ENCODE results near the gene ARVCF.

ARVCF gene

DNA sequence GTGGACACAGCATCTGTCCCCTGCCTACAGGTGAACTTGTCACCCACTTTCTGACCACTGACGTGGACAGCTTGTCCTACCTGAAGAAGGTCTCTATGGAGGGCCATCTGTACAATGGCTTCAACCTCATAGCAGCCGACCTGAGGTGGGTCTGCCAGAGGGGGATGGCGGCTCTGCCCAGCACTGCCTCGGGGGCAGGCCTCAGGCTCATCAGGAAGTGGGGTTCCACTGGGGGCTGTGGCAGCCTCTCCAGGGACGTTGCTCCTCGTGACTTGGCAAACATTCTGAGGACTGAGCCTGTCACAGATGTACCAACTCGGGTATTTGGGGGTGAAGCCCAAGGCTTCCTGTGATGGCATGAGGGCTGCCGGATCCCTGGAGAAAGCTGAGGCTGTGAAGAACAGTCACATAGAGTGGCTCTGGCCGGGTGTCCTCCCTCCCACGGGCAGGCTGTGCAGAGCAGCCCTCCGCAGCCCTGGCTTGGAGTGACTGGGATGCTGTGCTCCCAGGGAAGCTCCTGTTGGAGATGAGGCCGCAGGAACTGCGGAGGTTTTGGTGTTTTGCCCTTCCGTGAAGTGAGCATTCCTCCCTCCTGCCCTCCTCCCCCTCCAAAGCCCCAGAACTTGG, 36.9 kb upstream of the ARVCF start:
- H3K27me3 ChIP-seq (ENCODE audit: control insufficient read depth in 2 of 2, insufficient read depth in 2 of 2, low read length in 2 of 2) = no peaks in the 10 kb centered on the region
- H3K4me1 ChIP-seq (ENCODE audit: control insufficient read depth in 2 of 2, insufficient read depth in 2 of 2, low read length in 2 of 2) = peaks cover 0 to 6% of the 10 kb centered on the region in 2 donors
- H3K36me3 ChIP-seq (ENCODE audit: control insufficient read depth in 2 of 2, insufficient read depth in 2 of 2, low read length in 2 of 2) = peaks cover 25 to 42% of the 10 kb centered on the region in 2 donors
- H3K27ac ChIP-seq (ENCODE audit: low read depth in 2 of 2, low read length in 2 of 2) = no peak overlapping the region
- no peaks in the 10 kb centered on the region for H3K9me3 ChIP-seq (ENCODE audit: control insufficient read depth in 2 of 2, low read length in 2 of 2)
- no peak overlapping the region for H3K4me3 ChIP-seq (ENCODE audit: low read length in 2 of 2)
- no peak overlapping the region for H3K9ac ChIP-seq (ENCODE audit: low read depth in 1 of 2, low read length in 2 of 2)

DNA sequence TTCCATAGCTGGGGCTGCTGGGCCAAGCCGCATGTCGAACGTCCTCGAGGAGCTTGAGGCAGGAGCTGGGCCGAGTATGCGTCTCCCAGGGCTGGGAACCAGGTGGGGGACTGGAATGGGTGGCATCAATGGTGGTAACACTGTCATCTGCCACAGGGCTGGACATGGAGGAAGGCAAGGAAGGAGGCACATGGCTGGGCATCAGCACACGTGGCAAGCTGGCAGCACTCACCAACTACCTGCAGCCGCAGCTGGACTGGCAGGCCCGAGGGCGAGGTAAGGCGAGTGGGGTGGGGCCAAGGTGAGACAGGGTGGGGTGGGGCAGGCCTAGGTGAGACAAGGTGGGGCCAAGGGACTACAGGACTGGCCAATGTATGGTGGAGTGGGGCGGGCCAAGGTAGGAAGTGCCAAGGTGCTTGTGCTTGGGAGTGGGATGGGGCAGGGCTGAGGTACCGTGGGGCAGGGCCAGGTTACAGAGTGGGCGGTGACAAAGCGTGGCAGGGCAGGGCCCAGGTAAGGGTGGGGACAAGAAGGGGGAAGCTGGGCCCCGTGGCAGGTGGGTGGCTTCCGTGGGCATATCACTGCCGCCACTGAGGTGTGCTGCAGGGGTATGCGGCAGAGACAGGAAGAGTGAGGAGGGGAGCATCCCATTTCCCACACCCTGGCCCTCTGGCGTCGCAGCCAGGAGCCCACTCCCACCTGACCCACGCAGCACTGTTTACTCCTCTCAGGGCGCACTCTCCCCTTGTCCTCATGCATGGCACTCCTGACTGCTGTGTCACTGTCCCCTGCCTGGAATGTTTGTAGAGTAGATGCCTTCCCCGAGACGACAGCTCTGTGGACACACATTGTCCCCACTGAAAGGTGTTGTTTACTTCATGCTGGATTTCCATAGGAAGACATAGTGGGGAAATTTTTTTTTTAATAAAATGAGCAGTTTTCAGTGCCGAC, 36.0 kb upstream of the ARVCF start:
- H3K4me1 ChIP-seq (ENCODE audit: control insufficient read depth in 2 of 2, insufficient read depth in 2 of 2, low read length in 2 of 2) = peaks cover 0 to 6% of the 10 kb centered on the region in 2 donors

GRCh38 chr22:20051927-20052308, 35.3 kb upstream of the ARVCF start:
- H3K27ac ChIP-seq (ENCODE audit: low read depth in 2 of 2, low read length in 2 of 2) = peak overlapping the region; percentile 58 to 71
- H3K4me3 ChIP-seq (ENCODE audit: low read length in 2 of 2) = no peak overlapping the region
- H3K27me3 ChIP-seq (ENCODE audit: control insufficient read depth in 2 of 2, insufficient read depth in 2 of 2, low read length in 2 of 2) = no peaks in the 10 kb centered on the region
- H3K9ac ChIP-seq (ENCODE audit: low read depth in 1 of 2, low read length in 2 of 2) = no peak overlapping the region
- H3K36me3 ChIP-seq (ENCODE audit: control insufficient read depth in 2 of 2, insufficient read depth in 2 of 2, low read length in 2 of 2) = peaks cover 23 to 37% of the 10 kb centered on the region in 2 donors
- H3K9me3 ChIP-seq (ENCODE audit: control insufficient read depth in 2 of 2, low read length in 2 of 2) = no peaks in the 10 kb centered on the region
- peaks cover 0 to 6% of the 10 kb centered on the region in 2 donors for H3K4me1 ChIP-seq (ENCODE audit: control insufficient read depth in 2 of 2, insufficient read depth in 2 of 2, low read length in 2 of 2)

More for the DNA sequence above, 36.0 kb upstream of the ARVCF start:
- Histone ChIP-seq H3K27ac (ENCODE audit: low read depth in 2 of 2, low read length in 2 of 2) (peak overlapping the region; percentile 58 to 71), H3K9ac (ENCODE audit: low read depth in 1 of 2, low read length in 2 of 2) (peak overlapping the region; percentile 36 to 41), H3K9me3 (ENCODE audit: control insufficient read depth in 2 of 2, low read length in 2 of 2) (no peaks in the 10 kb centered on the region), H3K4me3 (ENCODE audit: low read length in 2 of 2) (peak overlapping the region in 1 of 2 donors; percentile 19), H3K36me3 (ENCODE audit: control insufficient read depth in 2 of 2, insufficient read depth in 2 of 2, low read length in 2 of 2) (peaks cover 26 to 40% of the 10 kb centered on the region in 2 donors), H3K27me3 (ENCODE audit: control insufficient read depth in 2 of 2, insufficient read depth in 2 of 2, low read length in 2 of 2) (no peaks in the 10 kb centered on the region)

GRCh38 chr22:20046730-20047129, 30.1 kb upstream of the ARVCF start:
- H3K9ac ChIP-seq (ENCODE audit: low read depth in 1 of 2, low read length in 2 of 2) = no peak overlapping the region
- H3K27me3 ChIP-seq (ENCODE audit: control insufficient read depth in 2 of 2, insufficient read depth in 2 of 2, low read length in 2 of 2) = no peaks in the 10 kb centered on the region
- H3K4me3 ChIP-seq (ENCODE audit: low read length in 2 of 2) = no peak overlapping the region
- no peaks in the 10 kb centered on the region for H3K4me1 ChIP-seq (ENCODE audit: control insufficient read depth in 2 of 2, insufficient read depth in 2 of 2, low read length in 2 of 2)
- peaks cover 18 to 28% of the 10 kb centered on the region in 2 donors for H3K36me3 ChIP-seq (ENCODE audit: control insufficient read depth in 2 of 2, insufficient read depth in 2 of 2, low read length in 2 of 2)
- H3K27ac ChIP-seq (ENCODE audit: low read depth in 2 of 2, low read length in 2 of 2) = no peak overlapping the region
- H3K9me3 ChIP-seq (ENCODE audit: control insufficient read depth in 2 of 2, low read length in 2 of 2) = no peaks in the 10 kb centered on the region

DNA sequence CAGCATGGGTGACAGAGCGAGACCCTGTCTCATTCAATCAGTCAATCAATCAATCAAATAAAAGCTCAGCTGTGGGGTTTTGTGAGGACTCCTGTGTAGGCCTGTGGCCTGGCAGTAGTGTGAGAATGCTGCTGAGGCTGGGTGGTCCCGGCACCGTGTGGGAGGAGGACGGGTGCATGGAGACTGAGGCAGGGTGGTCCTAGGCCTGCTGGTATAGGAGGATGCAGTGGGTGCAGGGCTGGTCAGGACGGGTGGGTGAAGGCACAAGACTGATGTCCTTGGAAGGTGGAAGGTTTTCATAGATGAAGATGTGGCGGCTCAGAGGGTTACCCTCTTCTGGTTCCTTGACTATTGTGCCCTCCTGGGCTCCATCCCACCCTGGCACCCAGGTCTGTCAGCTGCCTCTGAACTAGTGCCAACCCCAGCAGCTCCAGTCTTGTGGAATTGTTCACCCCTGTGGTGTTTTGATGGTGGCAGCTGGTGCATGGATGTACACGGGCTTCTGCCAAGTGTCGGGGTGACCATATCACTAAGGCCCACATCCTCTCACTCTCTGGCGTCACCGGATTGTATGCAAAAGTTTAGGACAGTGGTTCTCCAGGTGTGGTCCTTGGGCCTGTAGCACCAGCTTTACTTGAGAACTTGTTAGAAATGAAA, 28.0 kb upstream of the ARVCF start:
- Histone ChIP-seq H3K9me3 (ENCODE audit: control insufficient read depth in 2 of 2, low read length in 2 of 2) (no peaks in the 10 kb centered on the region), H3K27ac (ENCODE audit: low read depth in 2 of 2, low read length in 2 of 2) (no peak overlapping the region), H3K9ac (ENCODE audit: low read depth in 1 of 2, low read length in 2 of 2) (no peak overlapping the region), H3K36me3 (ENCODE audit: control insufficient read depth in 2 of 2, insufficient read depth in 2 of 2, low read length in 2 of 2) (peaks cover 21 to 28% of the 10 kb centered on the region in 2 donors), H3K4me1 (ENCODE audit: control insufficient read depth in 2 of 2, insufficient read depth in 2 of 2, low read length in 2 of 2) (no peaks in the 10 kb centered on the region), H3K27me3 (ENCODE audit: control insufficient read depth in 2 of 2, insufficient read depth in 2 of 2, low read length in 2 of 2) (no peaks in the 10 kb centered on the region), H3K4me3 (ENCODE audit: low read length in 2 of 2) (no peak overlapping the region)

- no peak overlapping the region for H3K9ac ChIP-seq (ENCODE audit: low read depth in 1 of 2, low read length in 2 of 2)
- H3K4me1 ChIP-seq (ENCODE audit: control insufficient read depth in 2 of 2, insufficient read depth in 2 of 2, low read length in 2 of 2) = no peaks in the 10 kb centered on the region
- H3K27ac ChIP-seq (ENCODE audit: low read depth in 2 of 2, low read length in 2 of 2) = no peak overlapping the region
- H3K36me3 ChIP-seq (ENCODE audit: control insufficient read depth in 2 of 2, insufficient read depth in 2 of 2, low read length in 2 of 2) = peaks cover 21 to 28% of the 10 kb centered on the region in 2 donors
- H3K4me3 ChIP-seq (ENCODE audit: low read length in 2 of 2) = no peak overlapping the region
- H3K27me3 ChIP-seq (ENCODE audit: control insufficient read depth in 2 of 2, insufficient read depth in 2 of 2, low read length in 2 of 2) = no peaks in the 10 kb centered on the region
- no peaks in the 10 kb centered on the region for H3K9me3 ChIP-seq (ENCODE audit: control insufficient read depth in 2 of 2, low read length in 2 of 2)
Observed at GRCh38 chr22:20043997-20044342, 27.3 kb upstream of the ARVCF start.

- Histone ChIP-seq H3K27ac (ENCODE audit: low read depth in 2 of 2, low read length in 2 of 2) (no peak overlapping the region), H3K27me3 (ENCODE audit: control insufficient read depth in 2 of 2, insufficient read depth in 2 of 2, low read length in 2 of 2) (no peaks in the 10 kb centered on the region), H3K9me3 (ENCODE audit: control insufficient read depth in 2 of 2, low read length in 2 of 2) (no peaks in the 10 kb centered on the region), H3K9ac (ENCODE audit: low read depth in 1 of 2, low read length in 2 of 2) (no peak overlapping the region), H3K4me3 (ENCODE audit: low read length in 2 of 2) (no peak overlapping the region), H3K36me3 (ENCODE audit: control insufficient read depth in 2 of 2, insufficient read depth in 2 of 2, low read length in 2 of 2) (peaks cover 21 to 29% of the 10 kb centered on the region in 2 donors), H3K4me1 (ENCODE audit: control insufficient read depth in 2 of 2, insufficient read depth in 2 of 2, low read length in 2 of 2) (no peaks in the 10 kb centered on the region)
Observed at GRCh38 chr22:20043057-20043996, 26.7 kb upstream of the ARVCF start.

DNA sequence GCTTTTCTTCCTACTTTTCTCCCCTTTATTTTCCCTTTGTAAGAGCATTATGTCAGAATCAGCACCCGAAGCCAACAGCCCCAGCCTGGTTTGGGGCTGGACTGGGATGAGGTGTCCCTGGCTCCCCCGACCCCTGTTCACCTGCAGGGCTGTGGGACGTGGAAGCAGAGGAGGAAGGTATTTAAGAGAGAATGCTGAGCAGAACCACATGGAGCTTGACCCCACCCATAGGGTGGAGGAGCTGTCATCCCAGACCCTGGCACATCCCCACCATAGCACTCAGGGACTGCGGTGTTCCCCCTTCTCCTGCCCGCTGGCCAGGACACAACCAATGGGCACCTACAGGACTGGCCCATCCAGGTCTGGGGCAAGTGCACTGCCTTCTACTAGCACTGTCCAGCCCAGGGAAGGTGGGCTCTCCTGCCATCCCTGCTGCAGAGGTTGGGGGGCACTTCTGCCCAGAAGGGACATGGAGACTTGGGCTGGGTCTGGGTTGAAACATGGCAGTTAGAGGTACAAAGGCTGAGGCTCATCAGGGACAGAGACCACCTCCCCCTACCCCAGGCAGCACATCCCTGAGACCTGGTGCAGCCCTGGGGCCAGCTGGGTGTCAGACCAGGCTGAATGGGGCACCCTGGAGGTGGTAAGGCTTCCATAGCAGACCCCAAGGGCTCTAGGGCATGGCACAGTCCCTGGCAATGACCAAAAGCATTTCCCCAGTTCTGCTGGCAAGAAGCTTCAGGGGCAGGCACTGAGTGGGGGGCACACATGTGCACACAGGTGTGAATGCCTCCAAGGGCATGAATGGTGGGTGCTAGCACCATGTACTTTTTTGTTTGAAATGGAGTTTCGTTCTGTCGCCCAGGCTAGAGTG, 23.9 kb upstream of the ARVCF start:
- Histone ChIP-seq H3K4me1 (ENCODE audit: control insufficient read depth in 2 of 2, insufficient read depth in 2 of 2, low read length in 2 of 2) (no peaks in the 10 kb centered on the region), H3K4me3 (ENCODE audit: low read length in 2 of 2) (no peak overlapping the region), H3K36me3 (ENCODE audit: control insufficient read depth in 2 of 2, insufficient read depth in 2 of 2, low read length in 2 of 2) (peaks cover 20 to 29% of the 10 kb centered on the region in 2 donors), H3K9ac (ENCODE audit: low read depth in 1 of 2, low read length in 2 of 2) (no peak overlapping the region), H3K27ac (ENCODE audit: low read depth in 2 of 2, low read length in 2 of 2) (no peak overlapping the region), H3K27me3 (ENCODE audit: control insufficient read depth in 2 of 2, insufficient read depth in 2 of 2, low read length in 2 of 2) (no peaks in the 10 kb centered on the region), H3K9me3 (ENCODE audit: control insufficient read depth in 2 of 2, low read length in 2 of 2) (no peaks in the 10 kb centered on the region)

Measured in mucosa of rectum (tissue), 2 donors.